ENCODE measurements around the gene RNF208.

The RNF208 gene

DNA sequence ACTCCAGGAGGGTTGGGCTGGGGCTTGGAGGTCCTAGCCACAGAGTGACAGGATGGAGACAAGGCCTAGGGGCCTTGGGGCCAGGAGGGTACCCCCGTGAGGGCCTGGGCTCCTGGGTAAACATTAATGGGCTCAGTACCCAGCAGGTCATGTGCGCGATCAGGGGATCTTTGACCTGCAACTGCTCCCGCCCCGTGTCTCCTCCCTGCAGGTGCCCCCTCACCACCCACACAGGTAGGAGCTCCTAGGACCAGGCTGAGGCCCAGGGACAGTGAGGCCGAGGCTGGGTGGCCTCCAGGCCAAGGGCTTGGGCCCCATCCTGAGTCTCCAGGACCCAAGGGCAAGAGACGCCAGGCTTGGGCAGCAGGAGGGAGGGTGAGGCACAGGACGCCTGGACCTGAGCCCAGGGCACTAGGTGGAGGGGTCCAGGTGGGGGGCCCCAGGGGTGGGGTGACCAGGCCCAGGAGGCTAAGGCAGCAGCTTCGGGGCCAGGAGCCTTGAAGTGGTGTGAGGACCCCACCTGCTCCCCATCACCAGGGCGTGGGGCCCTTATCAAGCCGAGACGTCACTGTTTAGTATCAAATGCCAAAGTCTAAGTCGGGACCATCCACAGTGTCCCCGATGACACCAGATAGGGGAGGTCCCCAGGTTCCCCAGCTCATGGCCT is 8.8 kb upstream of the RNF208 start, which contains the start of gene SLC34A3:
Gene SLC34A3 (plus strand): TSS at position 197 of the 667 bp plus-strand sequence. CDS start 802 bp downstream, outside the sequence.
- Histone ChIP-seq H3K36me3 (ENCODE audit: insufficient read depth, low read length) (no peaks in the 10 kb centered on the region), H3K27ac (ENCODE audit: low read length) (no peak within 1 kb of the TSS), H2AFZ (ENCODE audit: low read depth, low read length) (no peak within 1 kb of the TSS), H3K79me2 (ENCODE audit: insufficient read depth, low read length) (no peaks in the 10 kb centered on the region), H3K4me1 (ENCODE audit: insufficient read depth, low read length) (peaks cover 2% of the 10 kb centered on the region; the same call in 1 of the 2 replicates), H3K9me3 (ENCODE audit: insufficient read depth, low read length, severe bottlenecking) (no peaks in the 10 kb centered on the region), H3K4me2 (ENCODE audit: insufficient read depth, low read length) (no peak within 1 kb of the TSS), H4K20me1 (ENCODE audit: insufficient read depth, low read length) (no peaks in the 10 kb centered on the region), H3K27me3 (ENCODE audit: insufficient read depth, low read length, poor library complexity) (no peaks in the 10 kb centered on the region), H3K9ac (ENCODE audit: low read depth, low read length) (no peak within 1 kb of the TSS), H3K4me3 (ENCODE audit: low read depth in 1 of 2, low read length in 2 of 2) (no peak within 1 kb of the TSS)
- DNase-seq: no peak
- TF ChIP-seq, protein P1, sequence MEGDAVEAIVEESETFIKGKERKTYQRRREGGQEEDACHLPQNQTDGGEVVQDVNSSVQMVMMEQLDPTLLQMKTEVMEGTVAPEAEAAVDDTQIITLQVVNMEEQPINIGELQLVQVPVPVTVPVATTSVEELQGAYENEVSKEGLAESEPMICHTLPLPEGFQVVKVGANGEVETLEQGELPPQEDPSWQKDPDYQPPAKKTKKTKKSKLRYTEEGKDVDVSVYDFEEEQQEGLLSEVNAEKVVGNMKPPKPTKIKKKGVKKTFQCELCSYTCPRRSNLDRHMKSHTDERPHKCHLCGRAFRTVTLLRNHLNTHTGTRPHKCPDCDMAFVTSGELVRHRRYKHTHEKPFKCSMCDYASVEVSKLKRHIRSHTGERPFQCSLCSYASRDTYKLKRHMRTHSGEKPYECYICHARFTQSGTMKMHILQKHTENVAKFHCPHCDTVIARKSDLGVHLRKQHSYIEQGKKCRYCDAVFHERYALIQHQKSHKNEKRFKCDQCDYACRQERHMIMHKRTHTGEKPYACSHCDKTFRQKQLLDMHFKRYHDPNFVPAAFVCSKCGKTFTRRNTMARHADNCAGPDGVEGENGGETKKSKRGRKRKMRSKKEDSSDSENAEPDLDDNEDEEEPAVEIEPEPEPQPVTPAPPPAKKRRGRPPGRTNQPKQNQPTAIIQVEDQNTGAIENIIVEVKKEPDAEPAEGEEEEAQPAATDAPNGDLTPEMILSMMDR (IDR thresholded peaks at IDR 0.05; ENCODE audit: borderline replicate concordance, extremely low read depth, low read length, poor library complexity, severe bottlenecking): no peak
- no peak for TF ChIP-seq EZH2 (IDR thresholded peaks at IDR 0.05; ENCODE audit: borderline replicate concordance, low read depth, low read length, severe bottlenecking)
- ATAC-seq (ENCODE audit: insufficient read depth, low read depth): no peak

DNA sequence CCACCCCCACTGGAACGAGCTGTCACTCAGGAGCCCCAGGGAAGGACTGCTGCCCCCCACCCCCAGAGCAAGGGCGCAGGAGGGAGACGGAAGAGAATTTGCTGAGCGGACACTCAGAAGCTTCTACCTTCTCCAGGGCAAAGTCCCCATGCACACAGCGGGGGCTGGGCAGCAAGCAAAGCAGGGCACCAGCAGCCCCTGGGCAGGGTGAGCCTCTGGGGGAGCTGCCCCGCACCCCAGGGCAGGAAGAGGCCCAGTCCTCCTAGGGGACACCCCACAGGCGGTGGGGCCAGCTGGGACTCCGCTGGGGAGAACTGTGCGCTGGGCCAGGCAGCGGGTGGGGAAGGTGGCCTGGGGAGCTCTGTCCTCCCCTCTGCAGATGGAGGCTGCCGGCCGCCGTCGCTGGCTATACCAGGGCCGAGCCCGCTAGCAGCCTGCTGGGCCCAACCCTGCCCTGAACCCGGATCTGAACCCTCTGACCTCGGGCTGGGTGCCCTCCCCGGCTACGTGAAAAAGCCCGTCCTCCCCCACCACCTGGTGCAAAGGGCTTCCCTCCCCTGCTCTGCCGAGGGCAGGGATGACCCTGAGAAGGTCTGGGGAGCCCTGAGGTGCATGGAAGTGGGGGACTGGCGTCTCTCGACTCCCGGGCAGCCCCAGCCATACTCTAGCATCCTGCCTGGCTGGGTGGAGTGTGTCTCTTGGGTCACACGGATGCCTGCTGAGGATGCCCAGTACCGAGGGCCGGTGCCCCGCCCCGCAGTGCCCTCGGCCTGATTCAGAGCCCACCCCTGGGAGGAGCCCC is 8.1 kb upstream of the RNF208 start:
- no peak for DNase-seq
- no peaks in the 10 kb centered on the region for H4K20me1 ChIP-seq (ENCODE audit: insufficient read depth, low read length)
- H3K36me3 ChIP-seq (ENCODE audit: insufficient read depth, low read length): no peaks in the 10 kb centered on the region
- H3K27ac ChIP-seq (ENCODE audit: low read length): no peak overlapping the region
- TF ChIP-seq EZH2 (IDR thresholded peaks at IDR 0.05; ENCODE audit: borderline replicate concordance, low read depth, low read length, severe bottlenecking): no peak
- TF ChIP-seq, protein P1 (IDR thresholded peaks at IDR 0.05; ENCODE audit: borderline replicate concordance, extremely low read depth, low read length, poor library complexity, severe bottlenecking): no peak
- H3K27me3 ChIP-seq (ENCODE audit: insufficient read depth, low read length, poor library complexity): no peaks in the 10 kb centered on the region
- H3K4me2 ChIP-seq (ENCODE audit: insufficient read depth, low read length): no peak overlapping the region
- peaks cover 2% of the 10 kb centered on the region; the same call in 1 of the 2 replicates for H3K4me1 ChIP-seq (ENCODE audit: insufficient read depth, low read length)
- H3K4me3 ChIP-seq (ENCODE audit: low read depth in 1 of 2, low read length in 2 of 2): no peak overlapping the region
- no peaks in the 10 kb centered on the region for H3K9me3 ChIP-seq (ENCODE audit: insufficient read depth, low read length, severe bottlenecking)
- no peak overlapping the region for H2AFZ ChIP-seq (ENCODE audit: low read depth, low read length)
- no peak for ATAC-seq (ENCODE audit: insufficient read depth, low read depth)
- H3K79me2 ChIP-seq (ENCODE audit: insufficient read depth, low read length): no peaks in the 10 kb centered on the region
- no peak overlapping the region for H3K9ac ChIP-seq (ENCODE audit: low read depth, low read length)

DNA sequence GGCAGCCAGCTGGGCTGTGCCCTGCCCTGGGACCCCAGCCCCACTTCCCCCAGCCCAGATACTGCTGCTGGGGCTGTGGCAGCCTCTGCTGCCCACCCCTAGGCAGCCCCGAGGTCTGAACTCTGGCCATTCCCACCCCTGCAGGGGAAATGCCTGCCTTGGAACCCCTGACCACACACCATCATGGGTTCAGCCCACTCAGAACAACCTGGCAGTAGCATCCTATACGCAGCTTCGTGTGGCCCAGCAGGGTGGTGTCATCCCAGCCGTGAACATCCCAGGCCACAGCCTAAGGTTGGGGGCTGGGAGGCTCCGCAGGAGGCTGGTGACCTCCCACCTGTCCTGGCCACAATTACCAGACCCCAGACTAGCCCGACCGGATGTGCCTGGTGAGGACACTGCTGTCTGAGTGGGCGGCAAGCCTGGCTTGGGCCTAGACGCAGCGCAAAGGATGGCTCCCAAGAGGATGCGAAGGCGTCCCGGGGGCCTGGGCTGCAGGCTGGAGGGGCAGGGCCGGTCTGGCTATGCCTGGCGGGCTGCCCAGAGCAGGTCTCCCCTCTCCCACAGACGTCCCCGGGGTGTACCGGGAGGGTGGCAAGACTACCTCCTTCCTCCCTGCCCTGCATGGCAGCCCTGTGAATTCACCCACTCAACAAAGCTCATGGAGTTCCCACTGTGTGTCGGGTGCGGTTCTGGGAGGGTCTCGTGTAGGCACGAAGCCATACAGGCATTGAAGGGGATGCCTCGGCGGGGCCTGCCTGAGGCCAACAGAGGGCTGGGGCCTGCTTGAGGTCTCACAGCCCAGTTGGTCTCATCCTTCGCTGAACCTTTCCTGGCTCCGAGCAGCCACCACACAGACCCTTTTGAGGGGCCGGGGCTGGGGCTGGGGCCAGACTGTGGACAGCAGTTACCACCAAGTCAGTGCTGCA is 7.2 kb upstream of the RNF208 start:
- H3K9me3 ChIP-seq (ENCODE audit: insufficient read depth, low read length, severe bottlenecking): no peaks in the 10 kb centered on the region
- no peaks in the 10 kb centered on the region for H3K27me3 ChIP-seq (ENCODE audit: insufficient read depth, low read length, poor library complexity)
- H3K27ac ChIP-seq (ENCODE audit: low read length): no peak overlapping the region
- no peaks in the 10 kb centered on the region for H4K20me1 ChIP-seq (ENCODE audit: insufficient read depth, low read length)
- no peaks in the 10 kb centered on the region for H3K79me2 ChIP-seq (ENCODE audit: insufficient read depth, low read length)
- no peak for ATAC-seq (ENCODE audit: insufficient read depth, low read depth)
- no peak for TF ChIP-seq EZH2 (IDR thresholded peaks at IDR 0.05; ENCODE audit: borderline replicate concordance, low read depth, low read length, severe bottlenecking)
- TF ChIP-seq, protein P1 (IDR thresholded peaks at IDR 0.05; ENCODE audit: borderline replicate concordance, extremely low read depth, low read length, poor library complexity, severe bottlenecking): no peak
- peaks cover 8% of the 10 kb centered on the region for H3K4me1 ChIP-seq (ENCODE audit: insufficient read depth, low read length)
- no peak overlapping the region for H3K4me3 ChIP-seq (ENCODE audit: low read depth in 1 of 2, low read length in 2 of 2)
- DNase-seq: no peak
- H2AFZ ChIP-seq (ENCODE audit: low read depth, low read length): no peak overlapping the region
- H3K36me3 ChIP-seq (ENCODE audit: insufficient read depth, low read length): no peaks in the 10 kb centered on the region
- no peak overlapping the region for H3K9ac ChIP-seq (ENCODE audit: low read depth, low read length)
- H3K4me2 ChIP-seq (ENCODE audit: insufficient read depth, low read length): no peak overlapping the region
